Endothelial cell of umbilical vein (primary cell): ENCODE data around the gene MOB4. TPM values are rescaled to one million over a fixed set of nuclear protein-coding genes. Genes with fewer than 3 reads are reported as not detected.

Experiments used
- BruUV-seq: library from RNA; stranded (reverse); fragments of 400-500 nt; replicated peaks from 2 replicates; lab custom pipeline; 2021; lab: Mats Ljungman, UMichigan
- CTCF ChIA-PET: fragments of 300-600, 350-600 bp; sonication (Branson Sonifier 250); formaldehyde crosslinking; loops from one replicate; lab custom pipeline; 2021; ENCODE audit warnings: antibody characterized with exemption, inconsistent platforms; lab: Charles Lee
- POLR2A ChIA-PET: fragments of 300-600, 350-600 bp; sonication (Branson Sonifier 250); formaldehyde crosslinking; loops from one replicate; lab custom pipeline; 2021; ENCODE audit warnings: antibody characterized with exemption, inconsistent platforms; lab: Charles Lee
- DNase-seq: peaks from one replicate; pipeline ENCODE4 v3.0.0-alpha.2; 2011; ENCODE audit warnings: low read depth, low spot score
- FAIRE-seq: peaks from 2 replicates; lab custom pipeline; 2011; peaks lifted over from hg19 to GRCh38; lab: Jason Lieb, UNC
- H2AFZ ChIP-seq: 2 replicates; pipeline ENCODE4 v1.6.0; 2012; ENCODE audit warnings: low read depth, low read length, control low read depth, inconsistent platforms
- H3K27ac ChIP-seq: 2 replicates; pipeline ENCODE4 v1.5.1; 2011; ENCODE audit warnings: low read depth, mild to moderate bottlenecking, control low read depth, low read length, moderate library complexity; ENCODE audit not compliant: insufficient read depth
- H3K27me3 ChIP-seq, 2 experiments: 2 replicates each; pipeline versions ENCODE4 v1.6.0 to v1.6.1; 2011; ENCODE audit warnings: low read length in 2 of 2, mixed read lengths in 1 of 2; ENCODE audit not compliant: control insufficient read depth in 2 of 2, insufficient read depth in 2 of 2
- H3K36me3 ChIP-seq, 2 experiments: 2 replicates in 1 of 2; 3 replicates in 1 of 2; pipeline ENCODE4 v1.5.1; 2011; ENCODE audit warnings: low read length in 2 of 2, mild to moderate bottlenecking in 1 of 2, moderate library complexity in 1 of 2; ENCODE audit not compliant: control insufficient read depth in 2 of 2, insufficient read depth in 2 of 2; ENCODE audit errors: extremely low read depth in 1 of 2
- H3K4me1 ChIP-seq: 3 replicates; pipeline ENCODE4 v1.5.1; 2011; ENCODE audit warnings: mild to moderate bottlenecking, low read length; ENCODE audit not compliant: control insufficient read depth, insufficient read depth; ENCODE audit errors: extremely low read depth
- H3K4me2 ChIP-seq: 2 replicates; pipeline ENCODE4 v1.6.1; 2011; ENCODE audit warnings: low read length, control low read depth, mixed read lengths; ENCODE audit not compliant: insufficient read depth
- H3K4me3 ChIP-seq, 3 experiments: fragments of 200-600 bp in 1 of 3; sonication (generic), shearing (Covaris generic) in 1 of 3; replicated peaks in 1 of 3; 2 replicates each; pipeline ENCODE4 v1.5.1; 2011 to 2016; ENCODE audit warnings: control low read depth in 3 of 3, low read length in 3 of 3, mild to moderate bottlenecking in 2 of 3, inconsistent platforms in 1 of 3, low read depth in 1 of 3, moderate library complexity in 1 of 3; ENCODE audit not compliant: insufficient read depth in 1 of 3
- H3K79me2 ChIP-seq: 2 replicates; pipeline ENCODE4 v1.6.0; 2012; ENCODE audit warnings: low read length, inconsistent platforms; ENCODE audit not compliant: control insufficient read depth, insufficient read depth
- H3K9ac ChIP-seq: replicated peaks from 2 replicates; pipeline ENCODE3; 2011; ENCODE audit warnings: low read length, control low read depth; ENCODE audit not compliant: insufficient read depth; ENCODE audit errors: extremely low read depth
- H3K9me1 ChIP-seq: replicated peaks from 3 replicates; pipeline ENCODE4 v1.6.0; 2011; ENCODE audit warnings: mild to moderate bottlenecking, low read length; ENCODE audit not compliant: control insufficient read depth, insufficient read depth; ENCODE audit errors: extremely low read depth
- H3K9me3 ChIP-seq: replicated peaks from 2 replicates; pipeline ENCODE4 v1.5.1; 2012; ENCODE audit warnings: low read length, inconsistent platforms; ENCODE audit not compliant: control insufficient read depth, insufficient read depth
- H4K20me1 ChIP-seq: replicated peaks from 2 replicates; pipeline ENCODE3; 2011; ENCODE audit warnings: mild to moderate bottlenecking, low read length; ENCODE audit not compliant: control insufficient read depth, insufficient read depth; ENCODE audit errors: extremely low read depth
- CTCF ChIP-seq, 2 donors: IDR thresholded peaks; 1 replicate in 1 of 2; 2 replicates in 1 of 2; pipeline ENCODE4 v1.5.1; 2011; ENCODE audit warnings: low read length in 2 of 2, mild to moderate bottlenecking in 2 of 2, moderate library complexity in 2 of 2, control low read depth in 1 of 2, inconsistent platforms in 1 of 2, low read depth in 1 of 2; ENCODE audit not compliant: insufficient read depth in 1 of 2; ENCODE audit errors: extremely low read depth in 1 of 2
- EZH2 ChIP-seq: IDR thresholded peaks from 2 replicates; pipeline ENCODE4 v1.6.1; 2012; ENCODE audit warnings: borderline replicate concordance, low read depth, mild to moderate bottlenecking, moderate library complexity, low read length, inconsistent platforms; ENCODE audit not compliant: severe bottlenecking
- FOS ChIP-seq: IDR thresholded peaks from 2 replicates; pipeline ENCODE4 v1.6.1; 2011; ENCODE audit warnings: mild to moderate bottlenecking, low read length, moderate library complexity, borderline replicate concordance; ENCODE audit not compliant: insufficient read depth
- GATA2 ChIP-seq: IDR thresholded peaks from 2 replicates; pipeline ENCODE4 v1.7.0; 2011; ENCODE audit warnings: low read depth, mild to moderate bottlenecking, moderate library complexity, mixed read lengths, low read length; ENCODE audit not compliant: insufficient read length, insufficient read depth
- JUN ChIP-seq: IDR thresholded peaks from 2 replicates; pipeline ENCODE4 v1.6.1; 2011; ENCODE audit warnings: borderline replicate concordance, low read depth; ENCODE audit not compliant: insufficient read length, insufficient read depth
- MAX ChIP-seq: IDR thresholded peaks from 2 replicates; pipeline ENCODE4 v1.6.1; 2011; ENCODE audit not compliant: insufficient read depth, insufficient read length
- MYC ChIP-seq: IDR thresholded peaks from one replicate; pipeline ENCODE4 v1.6.1; 2011; ENCODE audit warnings: mild to moderate bottlenecking, low read depth, low read length
- POLR2A ChIP-seq: IDR thresholded peaks from 2 replicates; pipeline ENCODE4 v1.6.1; 2012; ENCODE audit warnings: low read depth, mild to moderate bottlenecking, control low read depth, low read length
- POLR2AphosphoS5 ChIP-seq: IDR thresholded peaks from 2 replicates; pipeline ENCODE4 v1.6.1; 2012; ENCODE audit warnings: low read depth, mild to moderate bottlenecking, control low read depth, low read length, moderate library complexity; ENCODE audit not compliant: insufficient read depth
- dilution Hi-C: fragments of 300-500 bp; cut with MboI; formaldehyde crosslinking; loops from one replicate; pipeline ENCODE4 v1.15.0; 2019; ENCODE audit warnings: low sequenced_read_pairs; ENCODE audit not compliant: extremely low pct_ligation_motif_present
- intact Hi-C: fragments of 100-400 bp; cut with micrococcal nuclease; formaldehyde crosslinking; loops from one replicate; pipeline ENCODE4 v1.10.0; 2022
- polyA plus RNA-seq, 4 experiments: library from polyadenylated mRNA; depleted of rRNA in 3 of 4; stranded (reverse) in 3 of 4; unstranded in 1 of 4; fragments of >200 nt; gene quantifications; 2 replicates each; pipeline versions ENCODE4 v1.2.1 to v1.2.3, GENCODE V29; 2011 to 2012; ENCODE audit warnings: missing spikeins in 1 of 4
- total RNA-seq: library from RNA; stranded (reverse); gene quantifications from 2 replicates; pipeline ENCODE4 v1.2.3, GENCODE V29; 2021

Gene MOB4
- total and polyA plus RNA-seq, 2 donors (not counting 3 experiments of a cell fraction or from before 2014, with no cell fraction given), result 23.9 to 27.9 TPM

GRCh38 chr2:197514754-197515153, 1.1 kb upstream of the MOB4 start:
- no peak overlapping the region for H3K4me3 ChIP-seq
- H2AFZ ChIP-seq, result peak overlapping the region; percentile 93
- intact Hi-C loops, result loop anchor here (1.0 kb wide), 3 partner anchors 14 to 160 kb away; partner anchors contain the start of genes COQ10B and HSPE1
- FAIRE-seq (peak; percentile 8), DNase-seq (no peak)
- dilution Hi-C loops, result no loop called here
- H3K9me1 ChIP-seq, result no peaks in the 10 kb centered on the region
- TF ChIP-seq POLR2AphosphoS5 (no peak), CTCF (IDR thresholded peaks at IDR 0.05; ENCODE audit: extremely low read depth in 1 of 2, insufficient read depth in 1 of 2, low read depth in 1 of 2, low read length in 2 of 2) (no peak), GATA2 (no peak), FOS (no peak), POLR2A (no peak), MYC (no peak), EZH2 (no peak), JUN (no peak), MAX (no peak)
- H3K4me1 ChIP-seq, result peaks cover 17% of the 10 kb centered on the region
- peak overlapping the region; percentile 78 for H3K27ac ChIP-seq
- CTCF ChIA-PET, result interaction anchor here (1.2 to 2.2 kb wide), 2 partner anchors 16 to 85 kb away, joined by 4 to 10 read pairs; partner anchors contain the start of gene HSPD1
- H3K9ac ChIP-seq, result peak overlapping the region; percentile 73
- H3K9me3 ChIP-seq, result no peaks in the 10 kb centered on the region
- BruUV-seq, result no TSS peak
- H3K27me3 ChIP-seq, result no peaks in the 10 kb centered on the region
- peak overlapping the region; percentile 88 for H3K4me2 ChIP-seq
- peaks cover 39% of the 10 kb centered on the region for H3K79me2 ChIP-seq
- no peaks in the 10 kb centered on the region for H3K36me3 ChIP-seq
- POLR2A ChIA-PET, result interaction anchor here (1.7 kb wide), 1 partner anchor 13 kb away, joined by 5 read pairs; no protein-coding TSS in a partner anchor
- peaks cover 6% of the 10 kb centered on the region for H4K20me1 ChIP-seq
